Esophagus (tissue), 2 donors: ENCODE results near the gene VSNL1. TPM values are rescaled to one million over a fixed set of nuclear protein-coding genes. Genes with fewer than 3 reads are reported as not detected.

Experiments used
- H3K27ac ChIP-seq, 2 donors: one replicate each; pipeline ENCODE4 v1.5.1; 2013; ENCODE audit warnings: low read depth in 2 of 2, mild to moderate bottlenecking in 2 of 2, inconsistent platforms in 1 of 2, low read length in 1 of 2, moderate library complexity in 1 of 2
- H3K27me3 ChIP-seq, 2 donors: one replicate each; pipeline ENCODE4 v1.6.1; 2013; ENCODE audit warnings: low read length in 2 of 2, control low read depth in 1 of 2, mild to moderate bottlenecking in 1 of 2; ENCODE audit not compliant: insufficient read depth in 2 of 2, control insufficient read depth in 1 of 2
- H3K36me3 ChIP-seq, 2 donors: one replicate each; pipeline ENCODE4 v1.6.1; 2013; ENCODE audit warnings: low read length in 1 of 2; ENCODE audit not compliant: control insufficient read depth in 2 of 2, insufficient read depth in 2 of 2
- H3K4me1 ChIP-seq, 2 donors: one replicate each; pipeline ENCODE4 v1.6.1; 2013; ENCODE audit warnings: low read length in 1 of 2; ENCODE audit not compliant: control insufficient read depth in 2 of 2, insufficient read depth in 2 of 2
- H3K4me3 ChIP-seq, 2 donors: one replicate each; pipeline ENCODE4 v1.5.1; 2013; ENCODE audit warnings: low read length in 2 of 2, mild to moderate bottlenecking in 2 of 2, low read depth in 1 of 2, moderate library complexity in 1 of 2
- H3K9me3 ChIP-seq, 2 donors: one replicate each; pipeline ENCODE4 v1.6.1; 2013; ENCODE audit warnings: mild to moderate bottlenecking in 2 of 2, low read depth in 1 of 2, low read length in 1 of 2, moderate library complexity in 1 of 2; ENCODE audit not compliant: control insufficient read depth in 2 of 2, insufficient read depth in 1 of 2
- WGBS, 2 donors: extraction: QIAGEN DNeasy Blood & Tissue Kit; methylation state at CpG; one replicate each; pipeline ENCODE4 v1.1.7; 2013; 5-methylcytosine and 5-hydroxymethylcytosine counted together
- polyA plus RNA-seq, 2 donors: library from polyadenylated mRNA; stranded (reverse); fragments of 200-250 nt; gene quantifications; one replicate each; pipeline ENCODE4 v1.2.3, GENCODE V29; 2013
- donor health status: healthy with polysubstance abuse.
- donor health status: Bipolar disorder and iron deficiency.

The VSNL1 gene
- polyA plus RNA-seq, 2 donors = 35.7 to 47.2 TPM

DNA sequence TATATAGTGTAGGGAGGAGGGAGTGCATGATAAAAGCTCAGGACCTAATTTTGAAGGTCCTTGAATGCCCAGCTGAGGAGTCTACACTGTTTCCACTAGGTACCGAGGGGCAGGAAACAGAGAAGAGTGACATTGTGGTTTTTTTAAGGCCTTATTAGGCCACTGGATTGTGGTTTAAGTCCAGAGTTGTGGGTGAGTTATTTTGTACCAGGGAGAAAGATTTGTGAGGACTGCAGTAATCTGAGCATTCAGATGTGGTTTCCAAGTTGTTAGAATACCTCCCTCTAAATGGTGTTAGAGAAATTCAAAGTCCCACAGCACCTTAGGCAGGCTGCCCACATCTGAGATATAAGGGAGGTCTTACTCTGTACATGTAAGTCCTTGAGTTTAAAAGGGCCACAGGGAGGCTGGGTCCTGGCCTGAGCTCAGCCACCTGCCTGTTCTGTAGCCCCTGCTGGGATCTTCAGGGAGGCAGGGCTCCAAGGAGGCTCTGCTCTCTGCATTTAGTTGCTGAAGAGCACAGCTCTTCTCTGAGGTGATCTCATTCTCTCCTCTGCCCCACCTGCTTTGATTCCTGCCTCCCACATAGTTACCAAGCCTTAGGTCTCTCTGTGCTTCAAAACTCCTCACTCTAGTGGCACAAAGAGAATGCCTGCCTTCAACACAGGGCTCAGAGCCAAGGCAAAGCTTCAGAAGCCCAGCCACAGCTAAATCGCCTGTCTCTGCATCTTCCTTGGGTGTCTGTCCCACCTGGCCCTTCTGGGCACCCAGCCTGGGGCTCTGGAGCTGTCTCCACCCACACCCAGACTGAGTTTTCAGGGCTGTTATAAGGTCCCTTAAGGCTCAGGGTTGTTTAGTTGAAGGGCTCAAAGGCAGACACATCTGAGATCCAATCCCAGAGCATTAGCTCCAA lies 88.1 kb downstream of the VSNL1 start:
- 52 to 55% methylated on average over 2 of the region's 2 CpGs for WGBS, 2 donors
- Histone ChIP-seq H3K4me3 (no peak overlapping the region), H3K27ac (peak overlapping the region in 1 of 2 donors; percentile 48), H3K9me3 (no peaks in the 10 kb centered on the region), H3K27me3 (no peaks in the 10 kb centered on the region), H3K36me3 (no peaks in the 10 kb centered on the region), H3K4me1 (peaks cover 0 to 2% of the 10 kb centered on the region in 2 donors)

GRCh38 chr2:17630089-17630488 lies 89.6 kb downstream of the VSNL1 start:
- H3K27me3 ChIP-seq = no peaks in the 10 kb centered on the region
- peaks cover 0 to 2% of the 10 kb centered on the region in 2 donors for H3K4me1 ChIP-seq
- H3K4me3 ChIP-seq = no peak overlapping the region
- no peak overlapping the region for H3K27ac ChIP-seq
- H3K36me3 ChIP-seq = no peaks in the 10 kb centered on the region
- no peaks in the 10 kb centered on the region for H3K9me3 ChIP-seq
- 88 to 90% methylated on average over 4 of the region's 4 CpGs for WGBS, 2 donors

GRCh38 chr2:17634997-17635396 lies 94.5 kb downstream of the VSNL1 start:
- H3K27ac ChIP-seq = no peak overlapping the region
- no peaks in the 10 kb centered on the region for H3K9me3 ChIP-seq
- WGBS, 2 donors = 68 to 77% methylated on average over 4 of the region's 4 CpGs
- H3K4me3 ChIP-seq = no peak overlapping the region
- H3K4me1 ChIP-seq = no peaks in the 10 kb centered on the region
- no peaks in the 10 kb centered on the region for H3K27me3 ChIP-seq
- H3K36me3 ChIP-seq = no peaks in the 10 kb centered on the region

DNA sequence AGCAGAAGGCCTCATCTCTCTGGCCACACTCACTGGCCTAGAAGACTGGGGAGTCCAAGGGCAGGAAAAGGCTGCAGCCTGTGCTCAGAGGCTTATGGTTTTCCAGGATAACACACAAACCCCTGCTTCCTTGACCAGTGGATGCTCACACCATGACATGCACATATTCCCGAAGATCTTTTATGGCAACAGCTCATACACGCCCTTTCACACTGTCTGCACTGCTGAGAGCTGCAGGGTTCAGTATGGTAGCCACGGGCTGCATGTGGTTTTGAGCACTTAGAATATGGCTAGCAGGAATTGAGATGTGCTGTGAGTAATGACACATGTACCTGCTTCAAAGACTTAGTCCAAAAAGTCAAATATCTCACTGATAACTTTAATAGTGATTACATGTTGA lies 95.8 kb downstream of the VSNL1 start:
- Histone ChIP-seq H3K27me3 (no peaks in the 10 kb centered on the region), H3K4me1 (no peaks in the 10 kb centered on the region), H3K4me3 (no peak overlapping the region), H3K27ac (no peak overlapping the region), H3K36me3 (no peaks in the 10 kb centered on the region), H3K9me3 (no peaks in the 10 kb centered on the region)
- 89 to 91% methylated on average over 3 of the region's 3 CpGs for WGBS, 2 donors

GRCh38 chr2:17637131-17637906 lies 96.8 kb downstream of the VSNL1 start:
- Histone ChIP-seq H3K27me3 (no peaks in the 10 kb centered on the region), H3K36me3 (no peaks in the 10 kb centered on the region), H3K4me3 (no peak overlapping the region), H3K9me3 (no peaks in the 10 kb centered on the region), H3K27ac (no peak overlapping the region), H3K4me1 (no peaks in the 10 kb centered on the region)
- 72 to 84% methylated on average over 8 of the region's 8 CpGs for WGBS, 2 donors

DNA sequence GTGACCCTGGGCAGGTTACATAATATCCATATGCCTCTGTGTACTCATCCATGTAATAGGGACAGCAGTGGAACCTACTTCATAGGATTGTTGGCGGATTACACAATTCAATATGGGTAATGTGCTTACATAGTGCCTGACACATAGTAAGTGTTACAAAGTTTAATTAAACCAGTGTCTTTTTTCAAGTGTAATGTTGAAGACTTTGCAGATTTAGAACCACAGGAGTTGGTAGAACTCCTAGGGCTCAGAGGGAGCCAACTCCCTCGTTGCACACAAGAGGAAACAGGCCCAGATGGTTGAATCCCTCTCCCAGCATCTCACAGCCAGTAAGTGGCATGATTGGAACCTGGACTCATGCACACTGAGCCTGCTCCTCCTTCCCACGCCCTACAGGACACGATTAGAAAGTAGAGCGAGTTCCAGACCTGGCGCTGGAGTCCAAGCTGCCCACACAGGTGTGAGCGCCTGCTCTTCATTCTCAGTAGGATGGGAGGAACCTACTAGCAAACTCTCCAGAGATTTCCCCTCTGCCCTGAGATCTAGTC lies 97.8 kb downstream of the VSNL1 start:
- H3K27me3 ChIP-seq = no peaks in the 10 kb centered on the region
- no peak overlapping the region for H3K4me3 ChIP-seq
- no peaks in the 10 kb centered on the region for H3K36me3 ChIP-seq
- H3K4me1 ChIP-seq = peaks cover 0 to 3% of the 10 kb centered on the region in 2 donors
- no peak overlapping the region for H3K27ac ChIP-seq
- WGBS, 2 donors = 86 to 87% methylated on average over 7 of the region's 7 CpGs
- no peaks in the 10 kb centered on the region for H3K9me3 ChIP-seq

DNA sequence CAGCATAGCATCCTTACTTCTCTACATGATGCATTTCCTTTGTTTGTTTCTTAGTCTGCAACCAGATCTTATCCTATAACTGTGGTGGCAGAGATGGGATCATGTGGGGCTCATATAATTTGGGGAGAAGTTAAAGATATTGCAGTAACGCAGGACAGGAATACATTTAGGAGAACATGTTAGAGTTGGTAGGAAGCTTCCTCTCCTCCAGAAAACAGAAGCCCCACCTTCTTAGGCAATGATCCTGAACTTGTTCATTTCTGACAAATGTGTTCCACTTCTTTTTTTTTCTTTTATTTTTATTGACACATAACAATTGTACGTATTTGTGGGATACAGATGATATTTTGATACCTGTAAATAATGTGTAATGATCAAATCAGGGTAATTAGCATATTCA lies 99.9 kb downstream of the VSNL1 start:
- Histone ChIP-seq H3K9me3 (no peaks in the 10 kb centered on the region), H3K36me3 (no peaks in the 10 kb centered on the region), H3K27me3 (no peaks in the 10 kb centered on the region), H3K27ac (no peak overlapping the region), H3K4me3 (no peak overlapping the region), H3K4me1 (peaks cover 0 to 3% of the 10 kb centered on the region in 2 donors)
- WGBS, 2 donors = 79 to 94% methylated on average over 2 of the region's 2 CpGs

DNA sequence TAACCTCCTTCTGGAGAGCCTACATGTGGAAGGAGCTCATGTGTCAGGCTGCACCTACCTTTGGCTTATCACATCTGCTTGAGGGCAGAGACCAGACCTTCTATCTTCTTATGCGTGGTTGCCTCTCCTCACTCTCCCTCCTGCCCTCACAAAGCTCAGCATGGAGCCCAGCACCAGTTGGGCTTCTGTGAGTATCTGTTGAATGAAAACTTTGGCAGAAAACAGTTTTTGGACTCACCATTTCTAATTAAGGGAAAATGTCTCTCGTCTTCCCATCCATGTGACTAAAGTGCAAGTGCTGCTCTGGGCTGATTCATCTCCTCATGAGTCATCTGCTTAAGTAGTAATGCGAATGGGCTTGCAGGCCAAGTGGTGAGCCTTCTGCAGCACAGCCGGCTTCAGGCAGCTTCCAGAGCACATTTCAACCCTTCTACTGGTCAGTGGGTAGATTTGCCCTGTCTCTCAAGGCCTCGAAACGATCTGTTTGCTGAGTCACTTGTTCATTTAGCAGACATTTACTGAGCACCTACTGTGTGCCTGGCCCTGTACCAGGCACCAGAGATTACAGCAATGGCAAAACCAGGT lies 102.6 kb downstream of the VSNL1 start:
- Histone ChIP-seq H3K27me3 (no peaks in the 10 kb centered on the region), H3K4me1 (peaks cover 0 to 3% of the 10 kb centered on the region in 2 donors), H3K27ac (peak overlapping the region; percentile 79 to 82), H3K9me3 (no peaks in the 10 kb centered on the region), H3K36me3 (no peaks in the 10 kb centered on the region), H3K4me3 (no peak overlapping the region)
- WGBS, 2 donors = 31 to 42% methylated on average over 6 of the region's 6 CpGs

- peaks cover 0 to 3% of the 10 kb centered on the region in 2 donors for H3K4me1 ChIP-seq
- WGBS, 2 donors = 85 to 89% methylated on average over 4 of the region's 4 CpGs
- H3K27ac ChIP-seq = peak overlapping the region in 1 of 2 donors; percentile 63
Observed at GRCh38 chr2:17644997-17645720, 104.7 kb downstream of the VSNL1 start.

More at GRCh38 chr2:17644997-17645720, 104.7 kb downstream of the VSNL1 start:
- Histone ChIP-seq H3K4me3 (no peak overlapping the region), H3K36me3 (peaks cover 0 to 5% of the 10 kb centered on the region in 2 donors), H3K9me3 (no peaks in the 10 kb centered on the region), H3K27me3 (no peaks in the 10 kb centered on the region)
